Spleen (tissue), 7 donors: ENCODE data around the gene NLGN3.

Experiments
- POLR2AphosphoS5 ChIP-seq, 3 donors: sonication (generic); formaldehyde crosslinking; IDR thresholded peaks; one replicate each; pipeline ENCODE4 v1.5.1; 2017; ENCODE audit warnings: antibody characterized with exemption in 3 of 3
- TF ChIP-seq, protein P1 (sequence below), 11 experiments: fragments of 200-600 bp in 7 of 11; fragments of 450-650 bp in 4 of 11; sonication (generic) in 4 of 11; IDR thresholded peaks in 8 of 11; conservative IDR thresholded peaks in 3 of 11; 1 replicate in 7 of 11; 2 replicates in 4 of 11; pipeline versions ENCODE4 v1.4.0 to v1.8.0; 2016 to 2021; ENCODE audit warnings: antibody characterized with exemption in 11 of 11, inconsistent platforms in 4 of 11, mild to moderate bottlenecking in 1 of 11
- donor health status: DM: no; HTN: no; CAD: no; lungs with moderate emphysema.
- donor health status: DM: no; HTN: no; CAD: no.
- donor health status: DM: no; HTN: no; CAD: no.

DNA sequence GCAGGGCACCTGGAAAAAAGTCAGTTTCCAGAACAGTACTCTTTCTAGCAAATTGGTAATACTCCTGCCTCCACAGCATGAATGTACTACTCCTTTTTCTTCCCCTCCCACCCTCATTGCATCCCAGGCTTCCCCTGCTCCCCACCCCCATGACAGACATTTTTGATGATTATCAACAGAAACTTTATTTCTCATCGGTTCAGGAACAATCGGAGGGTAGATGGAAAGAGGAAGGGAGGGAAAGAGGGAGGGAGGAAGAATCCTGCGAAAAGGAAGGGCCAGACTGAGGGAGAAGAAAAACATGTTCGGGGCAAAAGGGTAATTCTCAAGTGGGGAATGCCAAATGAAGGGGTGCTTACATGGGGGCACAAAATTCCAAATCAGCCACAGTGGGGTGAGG lies 37.4 kb upstream of the NLGN3 start:
- TF ChIP-seq, protein P1, sequence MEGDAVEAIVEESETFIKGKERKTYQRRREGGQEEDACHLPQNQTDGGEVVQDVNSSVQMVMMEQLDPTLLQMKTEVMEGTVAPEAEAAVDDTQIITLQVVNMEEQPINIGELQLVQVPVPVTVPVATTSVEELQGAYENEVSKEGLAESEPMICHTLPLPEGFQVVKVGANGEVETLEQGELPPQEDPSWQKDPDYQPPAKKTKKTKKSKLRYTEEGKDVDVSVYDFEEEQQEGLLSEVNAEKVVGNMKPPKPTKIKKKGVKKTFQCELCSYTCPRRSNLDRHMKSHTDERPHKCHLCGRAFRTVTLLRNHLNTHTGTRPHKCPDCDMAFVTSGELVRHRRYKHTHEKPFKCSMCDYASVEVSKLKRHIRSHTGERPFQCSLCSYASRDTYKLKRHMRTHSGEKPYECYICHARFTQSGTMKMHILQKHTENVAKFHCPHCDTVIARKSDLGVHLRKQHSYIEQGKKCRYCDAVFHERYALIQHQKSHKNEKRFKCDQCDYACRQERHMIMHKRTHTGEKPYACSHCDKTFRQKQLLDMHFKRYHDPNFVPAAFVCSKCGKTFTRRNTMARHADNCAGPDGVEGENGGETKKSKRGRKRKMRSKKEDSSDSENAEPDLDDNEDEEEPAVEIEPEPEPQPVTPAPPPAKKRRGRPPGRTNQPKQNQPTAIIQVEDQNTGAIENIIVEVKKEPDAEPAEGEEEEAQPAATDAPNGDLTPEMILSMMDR (IDR thresholded peaks at IDR 0.05 in 8 of 11, conservative IDR thresholded peaks at IDR 0.05 in 3 of 11), result no peak
- no peak for TF ChIP-seq POLR2AphosphoS5 (IDR thresholded peaks at IDR 0.05)
